PC-3 (cell line): ENCODE data around the gene DPH7. TPM values are rescaled to one million over a fixed set of nuclear protein-coding genes. Genes with fewer than 3 reads are reported as not detected.
A peak's percentile ranks its signal among the peaks of the same experiment; 100 is the strongest.

ENCODE experiments used
- ATAC-seq: fragments of 200-7000 bp; cut with Tn5 transposase; 2 replicates; pipeline ENCODE4 v1.9.1; 2020; ENCODE audit warnings: mild to moderate bottlenecking, moderate library complexity
- BruUV-seq: library from RNA; stranded (reverse); fragments of 400-500 nt; replicated peaks from 2 replicates; lab custom pipeline; 2021; lab: Mats Ljungman, UMichigan
- CTCF ChIA-PET: fragments of 300-600 bp; sonication (Branson Sonifier 250); formaldehyde crosslinking; loops from one replicate; lab custom pipeline; 2022; ENCODE audit warnings: antibody characterized with exemption; lab: Charles Lee
- POLR2A ChIA-PET: fragments of 300-600 bp; sonication (Branson Sonifier 250); formaldehyde crosslinking; loops from one replicate; lab custom pipeline; 2022; ENCODE audit warnings: antibody characterized with exemption; ENCODE audit not compliant: unreplicated experiment; lab: Charles Lee
- DNase-seq: peaks from one replicate; pipeline ENCODE4 v3.0.0-alpha.2; 2015
- H2AFZ ChIP-seq: fragments of 300-600 bp; sonication (generic); 2 replicates; pipeline ENCODE4 v1.6.0; 2016; ENCODE audit warnings: antibody characterized with exemption, low read length
- H3F3A ChIP-seq: fragments of 300-600 bp; sonication (generic); one replicate; pipeline ENCODE4 v1.6.0; 2017; ENCODE audit warnings: antibody characterized with exemption, low read length, control low read depth, mild to moderate bottlenecking; ENCODE audit not compliant: unreplicated experiment
- H3K27ac ChIP-seq: fragments of 300-600 bp; sonication (generic); 2 replicates; pipeline ENCODE4 v1.5.1; 2016; ENCODE audit warnings: mild to moderate bottlenecking, low read length
- H3K27me3 ChIP-seq: fragments of 300-600 bp; sonication (generic); 2 replicates; pipeline ENCODE4 v1.6.1; 2016; ENCODE audit warnings: low read length, mixed read lengths
- H3K36me3 ChIP-seq: fragments of 300-600 bp; sonication (generic); 2 replicates; pipeline ENCODE4 v1.6.1; 2016; ENCODE audit warnings: low read depth, mixed run types, low read length, mixed read lengths
- H3K4me1 ChIP-seq: fragments of 300-600 bp; sonication (generic); 2 replicates; pipeline ENCODE4 v1.5.1; 2016; ENCODE audit warnings: low read length; ENCODE audit not compliant: insufficient read depth
- H3K4me2 ChIP-seq: fragments of 300-600 bp; sonication (generic); 2 replicates; pipeline ENCODE4 v1.6.0; 2016; ENCODE audit warnings: low read length
- H3K4me3 ChIP-seq: fragments of 300-600 bp; sonication (generic); 2 replicates; pipeline ENCODE4 v1.5.1; 2016; ENCODE audit warnings: mild to moderate bottlenecking, low read length, mixed read lengths
- H3K79me2 ChIP-seq: fragments of 300-600 bp; sonication (generic); 2 replicates; pipeline ENCODE4 v1.6.1; 2017; ENCODE audit warnings: low read length, mixed read lengths
- H3K9ac ChIP-seq: fragments of 300-600 bp; sonication (generic); 2 replicates; pipeline ENCODE4 v1.6.0; 2016; ENCODE audit warnings: mild to moderate bottlenecking, low read length
- H3K9me2 ChIP-seq: fragments of 300-600 bp; sonication (generic); replicated peaks from 2 replicates; pipeline ENCODE4 v1.6.1; 2016; ENCODE audit warnings: mixed run types, low read length, mixed read lengths
- H3K9me3 ChIP-seq: fragments of 300-600 bp; sonication (generic); 2 replicates; pipeline ENCODE4 v1.6.1; 2016; ENCODE audit warnings: low read length, mixed read lengths
- H4K20me1 ChIP-seq: fragments of 300-600 bp; sonication (generic); 2 replicates; pipeline ENCODE4 v1.6.1; 2016; ENCODE audit warnings: low read length, mixed read lengths
- EZH2 ChIP-seq: fragments of 300-600 bp; sonication (generic); IDR thresholded peaks from one replicate; pipeline ENCODE4 v1.6.1; 2017; ENCODE audit warnings: antibody characterized with exemption, mild to moderate bottlenecking, low read length; ENCODE audit not compliant: unreplicated experiment
- EZH2phosphoT487 ChIP-seq: fragments of 300-600 bp; sonication (generic); IDR thresholded peaks from 2 replicates; pipeline ENCODE4 v1.6.1; 2018; ENCODE audit warnings: mild to moderate bottlenecking, antibody characterized with exemption, low read length, borderline replicate concordance
- intact Hi-C: fragments of 100-400 bp; cut with micrococcal nuclease; formaldehyde crosslinking; loops from 2 replicates; pipeline ENCODE4 v1.9.0; 2023
- total RNA-seq: library from RNA; depleted of rRNA; stranded (reverse); fragments of >200 nt; gene quantifications from 2 replicates; pipeline ENCODE4 v1.2.3, GENCODE V29; 2014
- TF ChIP-seq, protein P1 (sequence below): fragments of 300-600 bp; sonication (generic); conservative IDR thresholded peaks from 2 replicates; pipeline ENCODE4 v1.5.1; 2017; ENCODE audit warnings: antibody characterized with exemption, low read depth, mild to moderate bottlenecking, low read length

The DPH7 gene
- total RNA-seq, 1 experiment from 2014 or later = 35.1 TPM

DNA sequence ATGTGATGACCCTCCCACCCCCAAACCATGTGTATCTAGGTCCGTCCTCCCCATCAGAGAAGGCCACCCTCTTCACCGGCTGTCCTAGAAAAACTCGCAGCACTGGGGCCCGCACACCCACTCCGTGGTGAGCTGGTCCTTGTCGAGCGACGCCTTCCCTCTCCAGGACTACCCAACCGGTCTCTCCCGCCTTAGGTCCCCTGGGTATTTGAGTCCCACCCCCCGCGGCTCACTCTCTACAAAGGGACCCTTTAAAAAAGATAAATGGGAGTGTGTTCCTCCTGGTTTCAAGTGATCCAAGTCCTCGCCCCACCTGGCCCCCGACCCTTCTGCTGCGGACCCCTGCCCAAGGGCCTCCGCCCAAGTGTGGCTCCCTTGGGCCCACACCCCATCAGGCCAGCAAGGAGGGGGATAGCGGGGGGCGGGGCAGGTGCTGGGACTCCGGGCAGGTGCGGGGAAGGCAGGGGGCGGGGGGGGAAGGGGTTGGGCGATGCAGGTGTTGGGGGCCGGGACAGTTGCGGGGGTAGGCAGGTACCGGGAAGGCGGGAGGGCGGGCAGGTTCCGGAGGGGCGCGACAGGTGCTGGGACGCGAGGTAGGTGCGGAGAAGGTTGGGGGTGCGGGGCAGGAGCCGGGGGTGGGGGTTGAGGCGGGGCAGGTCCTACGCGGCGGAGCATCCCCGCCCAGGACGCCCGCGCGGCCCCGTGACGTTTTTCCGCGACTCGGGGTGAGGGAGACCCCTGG, 25.8 kb upstream of the DPH7 start:
- H3K9me3 ChIP-seq = no peaks in the 10 kb centered on the region
- no peak overlapping the region for H3K27ac ChIP-seq
- no peak for ATAC-seq
- H3K4me1 ChIP-seq = peaks cover 9% of the 10 kb centered on the region
- ChIA-PET POLR2A (interaction anchor here (0.9 kb wide), 1 partner anchor 53 kb away, joined by 21 read pairs; the partner anchor contains the start of gene MRPL41), CTCF (interaction anchor here (0.6 kb wide), 1 partner anchor 453 kb away, joined by 3 read pairs; no protein-coding TSS in a partner anchor)
- H3K9ac ChIP-seq = no peak overlapping the region
- no peaks in the 10 kb centered on the region for H3F3A ChIP-seq
- no peaks in the 10 kb centered on the region for H4K20me1 ChIP-seq
- DNase-seq = no peak
- no peaks in the 10 kb centered on the region for H3K9me2 ChIP-seq
- no peak overlapping the region for H2AFZ ChIP-seq
- H3K36me3 ChIP-seq = no peaks in the 10 kb centered on the region
- peak overlapping the region; percentile 51; the same call in 1 of the 2 replicates for H3K4me2 ChIP-seq
- no peak for TF ChIP-seq EZH2phosphoT487
- TF ChIP-seq EZH2 = no peak
- TF ChIP-seq, protein P1, sequence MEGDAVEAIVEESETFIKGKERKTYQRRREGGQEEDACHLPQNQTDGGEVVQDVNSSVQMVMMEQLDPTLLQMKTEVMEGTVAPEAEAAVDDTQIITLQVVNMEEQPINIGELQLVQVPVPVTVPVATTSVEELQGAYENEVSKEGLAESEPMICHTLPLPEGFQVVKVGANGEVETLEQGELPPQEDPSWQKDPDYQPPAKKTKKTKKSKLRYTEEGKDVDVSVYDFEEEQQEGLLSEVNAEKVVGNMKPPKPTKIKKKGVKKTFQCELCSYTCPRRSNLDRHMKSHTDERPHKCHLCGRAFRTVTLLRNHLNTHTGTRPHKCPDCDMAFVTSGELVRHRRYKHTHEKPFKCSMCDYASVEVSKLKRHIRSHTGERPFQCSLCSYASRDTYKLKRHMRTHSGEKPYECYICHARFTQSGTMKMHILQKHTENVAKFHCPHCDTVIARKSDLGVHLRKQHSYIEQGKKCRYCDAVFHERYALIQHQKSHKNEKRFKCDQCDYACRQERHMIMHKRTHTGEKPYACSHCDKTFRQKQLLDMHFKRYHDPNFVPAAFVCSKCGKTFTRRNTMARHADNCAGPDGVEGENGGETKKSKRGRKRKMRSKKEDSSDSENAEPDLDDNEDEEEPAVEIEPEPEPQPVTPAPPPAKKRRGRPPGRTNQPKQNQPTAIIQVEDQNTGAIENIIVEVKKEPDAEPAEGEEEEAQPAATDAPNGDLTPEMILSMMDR = no peak
- H3K27me3 ChIP-seq = no peaks in the 10 kb centered on the region
- BruUV-seq = TSS peak; percentile 37
- no peak overlapping the region for H3K4me3 ChIP-seq
- peaks cover 38% of the 10 kb centered on the region for H3K79me2 ChIP-seq
- intact Hi-C loops = loop anchor here (10.0 kb wide), 1 partner anchor 50 kb away; the partner anchor contains the start of genes MRPL41 and PNPLA7

DNA sequence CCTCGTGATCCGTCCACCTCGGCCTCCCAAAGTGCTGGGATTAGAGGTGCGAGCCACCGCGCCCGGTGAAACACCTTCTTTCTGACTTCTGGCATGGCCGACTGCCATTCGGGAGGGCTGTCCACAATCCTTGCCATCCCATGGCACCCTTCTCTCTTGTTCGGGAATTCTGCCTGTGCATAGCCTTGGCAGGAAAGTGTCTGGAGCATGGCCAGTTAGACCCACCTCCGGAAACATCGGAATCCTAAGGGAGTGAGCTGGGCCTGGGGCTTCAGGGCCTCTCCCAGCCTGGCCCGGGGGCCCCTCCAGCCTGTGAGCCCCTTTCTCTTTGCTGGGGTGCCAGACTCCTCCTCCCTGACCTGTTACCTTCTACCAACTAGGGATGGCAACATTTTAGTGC, 25.2 kb upstream of the DPH7 start:
- H3K27ac ChIP-seq = no peak overlapping the region
- H3K4me3 ChIP-seq = no peak overlapping the region
- ChIA-PET CTCF (interaction anchor here (0.6 kb wide), 1 partner anchor 453 kb away, joined by 3 read pairs; no protein-coding TSS in a partner anchor), POLR2A (no interaction called here)
- no peak overlapping the region for H3K4me2 ChIP-seq
- no peak overlapping the region for H3K9ac ChIP-seq
- ATAC-seq (no peak), DNase-seq (no peak)
- H3K4me1 ChIP-seq = peaks cover 9% of the 10 kb centered on the region
- no TSS peak for BruUV-seq
- no peaks in the 10 kb centered on the region for H3K27me3 ChIP-seq
- no peaks in the 10 kb centered on the region for H4K20me1 ChIP-seq
- H3K9me3 ChIP-seq = no peaks in the 10 kb centered on the region
- peaks cover 31% of the 10 kb centered on the region for H3K79me2 ChIP-seq
- no peaks in the 10 kb centered on the region for H3F3A ChIP-seq
- H3K9me2 ChIP-seq = no peaks in the 10 kb centered on the region
- TF ChIP-seq, protein P1 = no peak
- no peak for TF ChIP-seq EZH2phosphoT487
- TF ChIP-seq EZH2 = no peak
- intact Hi-C loops = loop anchor here (10.0 kb wide), 1 partner anchor 49 kb away; the partner anchor contains the start of genes MRPL41 and PNPLA7
- H3K36me3 ChIP-seq = no peaks in the 10 kb centered on the region
- no peak overlapping the region for H2AFZ ChIP-seq

DNA sequence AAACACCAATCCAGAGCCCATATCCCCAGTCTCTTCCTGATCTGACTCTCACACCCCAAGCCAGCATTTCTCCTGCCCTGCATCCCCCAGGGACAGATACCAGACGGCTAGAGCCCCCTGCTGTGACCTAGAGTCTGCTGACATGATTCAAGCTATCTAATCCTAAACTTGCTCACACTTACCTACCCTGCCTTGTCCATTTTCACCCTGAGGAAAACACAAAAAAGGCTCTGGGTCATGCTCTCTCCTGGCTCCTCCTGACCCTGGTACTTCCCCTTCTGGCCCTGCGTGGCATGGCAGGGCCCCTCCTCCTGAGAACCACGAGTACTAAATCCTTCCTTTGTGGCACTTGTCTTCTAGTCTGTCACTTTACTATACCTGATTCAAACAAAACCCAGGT, 23.9 kb upstream of the DPH7 start:
- CTCF ChIA-PET = no interaction called here
- ATAC-seq (no peak), DNase-seq (no peak)
- Histone ChIP-seq H3K79me2 (peaks cover 19% of the 10 kb centered on the region), H3K9me2 (no peaks in the 10 kb centered on the region), H3K9ac (no peak overlapping the region), H3K27ac (no peak overlapping the region), H3F3A (no peaks in the 10 kb centered on the region), H3K4me3 (no peak overlapping the region), H2AFZ (no peak overlapping the region), H4K20me1 (no peaks in the 10 kb centered on the region), H3K4me1 (peaks cover 8% of the 10 kb centered on the region), H3K27me3 (no peaks in the 10 kb centered on the region), H3K4me2 (no peak overlapping the region), H3K36me3 (no peaks in the 10 kb centered on the region), H3K9me3 (no peaks in the 10 kb centered on the region)
- POLR2A ChIA-PET = no interaction called here
- TF ChIP-seq EZH2phosphoT487 (no peak), EZH2 (no peak)
- TF ChIP-seq, protein P1 = no peak
- no TSS peak for BruUV-seq
- intact Hi-C loops = loop anchor here (10.0 kb wide), 1 partner anchor 48 kb away; the partner anchor contains the start of genes MRPL41 and PNPLA7
